ENCODE results near the gene NCK2. TPM values are rescaled to one million over a fixed set of nuclear protein-coding genes. Genes with fewer than 3 reads are reported as not detected.
"Not testable (repeated sequence)": the region's sequence is repeated elsewhere in the genome, so short reads cannot be mapped to it uniquely, and the experiment has no call there.

NCK2 gene
- total RNA-seq, 1 experiment from 2014 or later, result 19.9 TPM

DNA sequence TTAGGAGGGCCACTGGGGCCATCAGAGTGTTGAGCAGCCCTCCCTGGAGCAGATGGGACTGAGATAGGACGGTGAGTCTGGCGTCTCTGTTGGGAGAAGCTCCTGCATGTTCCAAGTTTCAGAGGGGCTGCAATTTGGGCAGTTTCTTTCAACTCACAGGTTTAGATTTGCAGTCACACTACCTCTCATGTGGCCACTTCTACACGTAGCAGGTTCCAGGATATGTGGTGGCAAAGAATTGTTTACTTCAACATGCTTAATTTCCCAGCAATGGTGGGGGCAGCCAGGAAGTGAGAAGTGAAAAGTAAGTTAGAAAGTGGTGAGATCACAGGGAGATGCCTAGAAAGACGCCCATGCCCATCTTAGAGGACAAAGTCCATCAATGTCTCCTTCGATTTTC lies 9.3 kb downstream of the NCK2 start:
- DNase-seq (ENCODE audit: extremely low read depth, low read depth), result no peak

DNA sequence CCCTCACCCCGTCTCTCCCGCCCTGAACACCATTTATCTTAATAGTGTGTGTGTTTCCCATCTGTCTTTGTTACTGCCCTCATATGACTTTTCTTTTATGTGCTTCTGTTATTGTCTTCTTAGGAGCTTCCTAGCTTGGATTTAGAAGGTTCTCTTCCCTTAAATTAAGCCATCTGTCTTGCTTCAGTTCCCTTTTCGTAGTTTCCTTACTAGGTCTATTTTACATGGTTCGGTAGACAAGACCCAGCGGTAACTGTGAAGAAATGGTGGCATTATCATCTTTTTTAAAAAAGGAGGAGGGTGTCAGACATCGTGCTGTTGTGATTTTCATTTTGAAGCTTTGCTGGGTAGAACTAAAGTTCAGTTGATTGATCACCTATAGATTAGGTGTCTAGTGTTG lies 10.3 kb downstream of the NCK2 start:
- no peak for DNase-seq (ENCODE audit: extremely low read depth, low read depth)

DNA sequence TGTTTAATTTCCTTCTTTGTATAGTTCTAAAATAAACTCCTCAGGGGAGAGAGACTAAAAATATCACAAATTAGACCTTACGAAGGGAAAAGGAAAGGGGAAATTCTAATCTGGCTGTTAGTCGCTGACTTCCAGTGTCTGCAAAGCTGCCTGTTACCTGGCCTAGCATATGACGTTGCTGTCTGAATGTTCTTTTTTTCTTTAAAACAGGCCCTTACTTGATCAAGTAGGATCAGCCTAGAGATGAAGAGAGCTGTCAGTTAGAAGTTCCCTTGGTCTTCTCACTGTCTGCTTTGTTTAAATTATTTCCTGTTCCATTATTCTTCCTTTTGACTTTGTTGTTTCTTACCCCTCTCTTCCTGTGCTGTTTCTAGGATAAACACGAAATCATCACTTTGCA lies 11.2 kb downstream of the NCK2 start:
- DNase-seq (ENCODE audit: extremely low read depth, low read depth), result no peak

DNA sequence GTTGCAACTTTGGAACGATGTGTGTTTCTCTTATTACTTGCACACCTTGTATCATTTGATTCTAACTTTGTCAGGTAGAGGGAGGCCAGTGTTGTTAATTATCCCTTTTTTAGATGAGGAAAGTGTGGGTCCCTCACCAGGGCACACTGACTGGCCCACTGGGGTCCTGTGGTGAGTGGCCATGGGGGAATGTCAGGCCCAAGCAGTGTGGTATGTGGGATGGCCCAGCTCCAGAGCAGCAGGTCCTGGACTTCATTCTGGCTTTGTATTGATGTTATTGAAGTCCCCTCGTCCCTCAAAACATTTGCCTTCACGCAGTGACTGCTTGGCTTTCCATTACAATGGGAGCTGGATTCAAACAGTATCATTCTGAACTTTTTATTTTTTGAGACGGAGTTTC lies 11.7 kb downstream of the NCK2 start:
- no peak for DNase-seq (ENCODE audit: extremely low read depth, low read depth)

DNA sequence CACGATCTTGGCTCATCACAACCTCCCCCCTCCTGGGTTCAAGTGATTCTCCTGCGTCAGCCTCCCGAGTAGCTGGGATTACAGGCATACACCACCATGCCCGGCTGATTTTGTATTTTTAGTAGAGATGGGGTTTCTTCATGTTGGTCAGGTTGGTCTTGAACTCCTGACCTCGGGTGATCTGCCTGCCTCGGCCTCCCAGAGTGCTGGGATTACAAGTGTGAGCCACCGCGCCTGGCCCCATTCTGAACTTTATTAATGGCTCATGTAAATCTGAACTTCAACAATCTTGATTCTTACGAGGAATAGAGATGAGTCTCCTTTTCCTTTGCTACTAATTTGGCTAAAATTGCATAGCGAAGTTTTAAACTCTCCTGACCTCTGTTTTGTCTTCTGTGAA lies 12.2 kb downstream of the NCK2 start:
- not testable (repeated sequence) for DNase-seq (ENCODE audit: extremely low read depth, low read depth)

DNA sequence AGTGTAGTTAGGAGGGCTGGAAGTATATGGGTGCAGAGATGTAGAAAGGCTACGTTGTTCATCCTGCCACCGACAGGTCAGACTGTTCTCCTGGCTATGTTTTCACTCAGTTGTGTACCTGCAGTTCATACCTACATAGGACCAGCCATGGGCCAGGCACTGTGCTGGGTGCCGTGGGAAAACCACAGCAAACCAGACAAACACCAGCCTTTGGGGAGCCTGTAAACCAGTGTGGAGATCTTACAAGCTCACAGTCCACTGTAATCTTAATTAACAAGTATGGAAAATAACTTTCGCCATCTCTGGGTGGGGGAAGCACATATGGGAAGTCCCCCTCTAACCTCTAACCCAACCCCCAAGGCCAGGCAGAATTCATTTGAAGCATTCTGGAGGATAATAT lies 12.7 kb downstream of the NCK2 start:
- DNase-seq (ENCODE audit: extremely low read depth, low read depth), result no peak

DNA sequence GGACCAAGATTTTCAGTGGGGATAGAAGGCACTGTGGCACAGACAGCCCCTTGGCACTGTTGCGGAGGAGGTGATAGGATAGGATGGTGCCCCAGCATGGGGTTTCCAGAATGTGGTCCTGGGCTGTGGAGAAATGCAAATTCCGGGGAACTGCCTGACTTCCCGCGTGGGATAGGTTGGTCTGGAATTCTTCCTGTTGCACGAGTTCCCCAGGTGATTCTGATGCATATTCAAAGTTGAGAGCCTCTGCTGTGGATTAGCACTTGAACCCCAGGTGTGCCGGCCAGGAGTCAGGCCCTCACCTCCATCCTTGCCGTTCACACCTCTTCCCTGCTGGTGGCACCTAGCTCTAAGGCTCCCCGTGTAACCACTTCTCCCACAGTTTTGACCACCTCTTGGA lies 15.5 kb downstream of the NCK2 start:
- DNase-seq (ENCODE audit: extremely low read depth, low read depth), result no peak

DNA sequence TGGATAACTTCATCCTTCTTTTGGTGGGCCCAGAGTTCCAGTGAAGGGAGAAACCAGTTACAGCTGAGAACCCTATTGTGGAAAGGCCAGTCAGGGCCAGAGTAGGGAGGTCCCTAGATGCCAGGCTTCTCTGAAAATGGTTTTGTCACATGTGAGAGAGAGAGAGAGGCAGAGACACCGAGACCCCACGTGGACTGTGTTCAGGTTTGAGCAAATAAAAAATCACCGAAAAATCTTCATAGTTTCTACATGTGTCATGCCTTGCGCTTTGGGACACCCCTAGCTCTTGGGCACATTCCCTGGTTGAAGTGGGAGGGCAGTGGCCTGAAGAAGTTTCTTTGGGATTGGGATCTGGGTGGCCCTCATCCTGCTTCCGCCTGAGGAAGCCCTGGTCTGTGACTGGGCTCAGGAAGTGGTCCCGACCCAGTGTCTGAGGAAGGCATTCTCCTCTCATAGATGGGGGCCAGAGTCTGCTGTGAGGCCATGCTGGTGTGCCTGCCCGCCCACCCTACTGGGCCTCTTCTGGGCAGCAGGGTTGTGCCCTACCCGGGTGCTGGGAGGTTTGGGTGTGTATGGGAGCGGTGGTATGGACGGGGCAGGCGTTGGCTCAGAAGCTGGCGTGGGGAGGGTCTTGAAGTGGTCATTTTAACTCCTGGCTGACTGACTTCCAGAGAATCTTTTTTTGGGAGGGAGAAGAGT lies 16.1 kb downstream of the NCK2 start:
- no peak for DNase-seq (ENCODE audit: extremely low read depth, low read depth)

DNA sequence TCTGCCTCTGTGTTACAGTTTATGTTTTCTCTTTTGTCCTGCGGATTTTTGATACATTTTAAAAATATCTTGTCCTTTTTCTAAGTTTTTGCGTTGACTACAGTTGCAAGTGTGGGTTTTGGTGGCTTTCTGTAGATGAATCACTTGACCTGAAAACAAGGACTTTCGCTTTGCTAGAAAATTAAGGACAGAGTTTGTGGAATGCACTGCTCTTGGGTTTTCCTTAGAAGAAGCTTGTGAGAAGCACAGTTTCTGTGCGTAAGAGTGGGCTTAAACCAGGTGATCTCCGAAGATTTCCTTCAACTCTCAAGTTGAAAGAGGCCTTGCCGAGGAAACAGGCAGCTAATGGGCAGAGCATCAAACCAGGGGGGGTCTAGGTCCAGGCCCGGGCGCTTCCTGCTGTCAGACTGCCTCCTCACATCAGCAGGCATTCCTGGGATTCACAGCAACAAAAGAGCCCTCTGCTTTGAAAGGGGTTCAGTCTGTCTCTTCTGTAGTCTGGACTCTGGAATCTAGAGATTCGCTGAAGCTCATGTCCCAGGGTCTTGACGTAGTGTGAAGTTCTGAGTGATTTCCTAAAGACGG lies 17.3 kb downstream of the NCK2 start:
- DNase-seq (ENCODE audit: extremely low read depth, low read depth), result no peak

DNA sequence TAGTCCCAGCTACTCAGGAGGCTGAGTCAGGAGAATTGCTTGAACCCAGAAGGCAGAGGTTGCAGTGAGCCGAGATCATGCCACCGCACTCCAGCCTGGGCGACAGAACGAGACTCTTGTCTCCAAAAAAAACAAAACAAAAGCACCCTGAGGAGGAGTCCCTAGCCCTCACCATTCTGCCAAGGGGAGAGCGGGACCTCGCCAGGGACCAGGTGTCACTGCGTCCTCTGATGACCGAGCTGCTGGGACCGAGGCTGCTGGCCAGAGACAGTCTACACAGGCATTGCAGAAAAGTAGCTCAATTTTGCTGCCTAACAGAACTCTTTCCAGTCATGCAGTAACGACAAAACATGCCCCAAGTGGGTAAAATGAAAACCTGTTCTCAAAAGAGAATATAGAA lies 18.4 kb downstream of the NCK2 start:
- DNase-seq (ENCODE audit: extremely low read depth, low read depth), result no peak

DNA sequence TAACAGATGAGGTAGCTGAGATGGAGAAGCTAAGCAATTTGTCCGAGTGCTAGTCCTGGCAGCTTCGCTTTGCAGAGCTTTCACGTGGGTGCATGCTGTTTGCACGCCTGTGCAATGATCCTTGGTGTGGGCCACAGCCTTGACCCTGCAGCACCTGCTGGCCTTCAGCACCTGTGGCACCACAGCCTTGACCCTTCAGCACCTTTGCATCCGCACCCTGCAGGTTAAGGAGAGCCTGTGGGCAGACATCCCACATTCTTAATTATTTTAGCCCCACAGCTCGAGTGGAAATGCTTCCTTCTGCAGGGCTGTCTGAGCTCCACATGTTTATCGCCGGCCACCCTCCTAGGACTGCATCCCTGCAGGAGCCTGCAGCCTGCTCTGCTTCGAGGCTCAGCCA lies 19.3 kb downstream of the NCK2 start:
- no peak for DNase-seq (ENCODE audit: extremely low read depth, low read depth)

DNA sequence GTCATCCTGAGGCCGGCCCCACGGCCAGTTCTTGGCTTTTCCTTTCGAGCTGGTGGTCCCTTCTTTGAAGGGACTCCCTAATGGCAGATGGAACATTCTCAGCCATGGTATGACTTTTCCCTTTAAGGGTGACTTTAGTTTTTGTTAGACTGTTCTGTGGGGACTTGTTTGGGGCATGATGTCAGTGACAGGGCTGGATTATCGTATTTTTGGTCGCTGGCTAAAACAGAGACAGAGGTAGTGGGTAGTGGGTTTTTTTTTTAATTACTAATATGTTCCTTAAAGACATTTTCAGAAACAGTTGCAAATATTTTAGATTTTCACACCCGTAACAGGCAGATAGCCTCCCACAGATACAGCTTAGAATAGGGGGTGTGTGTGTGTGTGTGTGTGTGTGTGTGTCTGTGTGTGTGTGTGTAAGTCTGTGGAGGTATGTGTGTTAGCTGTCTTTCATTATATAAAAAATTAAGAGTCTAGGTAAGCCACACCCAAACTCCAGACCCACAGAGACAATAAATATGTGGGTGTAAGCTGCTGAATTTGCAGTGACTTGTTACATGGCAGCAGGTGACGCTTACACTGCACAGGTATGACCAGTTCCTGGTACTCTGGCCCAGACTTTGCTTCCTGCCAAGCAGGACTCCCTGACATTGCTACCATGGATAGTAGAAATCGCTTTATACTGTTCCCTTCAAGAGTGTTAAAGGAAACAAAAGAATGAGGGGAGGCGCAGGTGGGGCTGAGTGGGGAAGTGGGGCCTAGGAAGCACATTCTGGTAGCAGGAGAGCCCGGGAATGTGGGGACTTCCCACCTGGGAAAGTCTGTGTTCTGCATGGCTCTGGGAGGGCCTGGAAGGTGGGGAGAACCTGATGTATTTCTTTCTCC lies 20.9 kb downstream of the NCK2 start:
- DNase-seq (ENCODE audit: extremely low read depth, low read depth), result no peak

DNA sequence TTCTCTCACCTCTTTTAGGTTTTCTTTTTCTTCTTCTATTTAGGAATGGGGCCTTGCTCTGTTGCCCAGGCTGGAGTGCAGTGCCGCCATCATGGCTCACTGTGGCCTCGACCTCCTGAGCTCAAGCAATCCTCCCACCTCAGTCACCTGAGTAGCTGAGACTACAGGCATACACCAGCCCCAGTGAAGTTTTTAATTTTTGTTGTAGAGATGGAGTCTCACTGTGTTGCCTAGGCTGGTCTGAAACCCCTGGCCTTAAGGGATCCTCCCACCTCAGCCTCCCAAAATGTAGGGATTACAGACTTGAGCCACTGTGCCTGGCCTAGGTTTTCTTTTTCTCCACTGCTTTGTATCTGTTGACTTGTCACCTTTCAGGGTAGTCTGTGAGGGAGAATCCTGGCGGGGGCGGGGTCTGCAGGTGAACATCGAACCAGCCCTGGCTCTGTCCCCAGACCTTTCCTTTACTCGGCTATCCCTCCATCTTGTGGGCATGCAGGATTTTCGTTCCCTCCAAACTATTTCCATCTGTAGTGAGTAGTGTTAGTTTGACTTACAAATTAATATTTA lies 21.7 kb downstream of the NCK2 start:
- DNase-seq (ENCODE audit: extremely low read depth, low read depth), result no peak

DNA sequence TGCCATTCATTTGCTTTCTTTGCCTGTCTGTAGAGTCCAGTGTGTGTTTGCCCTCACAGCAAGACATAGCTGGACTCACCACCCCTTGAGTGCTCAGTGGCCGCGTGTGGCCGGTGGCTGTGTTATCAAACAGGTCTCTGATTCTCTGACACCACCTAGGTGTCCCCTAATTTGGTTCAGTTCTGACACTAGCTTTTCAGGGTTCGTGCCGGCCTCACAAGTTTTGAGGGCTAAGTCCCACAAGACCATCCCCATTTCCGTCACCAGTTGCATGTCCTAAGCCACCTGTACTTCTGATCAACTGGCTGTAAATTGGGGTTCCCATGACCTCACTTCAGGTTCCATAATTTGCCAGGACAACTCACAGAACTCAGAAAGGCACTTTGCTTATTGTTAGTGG lies 23.5 kb downstream of the NCK2 start:
- no peak for DNase-seq (ENCODE audit: extremely low read depth, low read depth)

DNA sequence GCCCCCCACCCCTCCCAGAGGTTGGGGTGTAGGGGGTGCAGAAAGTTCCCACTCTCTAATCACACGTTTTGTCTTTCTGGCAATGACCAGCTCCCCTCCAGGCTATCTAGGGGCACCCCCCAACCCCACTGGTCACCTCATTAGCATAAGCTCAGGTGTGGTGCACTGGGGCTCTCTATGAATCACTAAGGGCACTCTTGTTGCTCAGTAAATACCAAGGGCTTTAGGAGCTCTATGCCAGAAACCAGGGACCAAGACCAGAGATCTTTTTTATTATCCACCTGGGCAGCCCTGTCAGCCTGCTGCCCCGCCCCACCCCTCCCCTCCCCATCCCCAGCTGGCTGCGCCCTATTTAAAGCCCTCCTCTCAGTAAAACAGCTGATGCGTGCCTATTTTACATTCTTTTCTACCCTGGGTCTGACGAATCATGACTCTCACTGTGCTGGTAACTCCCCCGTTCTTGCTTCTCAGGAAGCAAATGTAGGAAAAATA lies 24.3 kb downstream of the NCK2 start:
- DNase-seq (ENCODE audit: extremely low read depth, low read depth), result no peak

DNA sequence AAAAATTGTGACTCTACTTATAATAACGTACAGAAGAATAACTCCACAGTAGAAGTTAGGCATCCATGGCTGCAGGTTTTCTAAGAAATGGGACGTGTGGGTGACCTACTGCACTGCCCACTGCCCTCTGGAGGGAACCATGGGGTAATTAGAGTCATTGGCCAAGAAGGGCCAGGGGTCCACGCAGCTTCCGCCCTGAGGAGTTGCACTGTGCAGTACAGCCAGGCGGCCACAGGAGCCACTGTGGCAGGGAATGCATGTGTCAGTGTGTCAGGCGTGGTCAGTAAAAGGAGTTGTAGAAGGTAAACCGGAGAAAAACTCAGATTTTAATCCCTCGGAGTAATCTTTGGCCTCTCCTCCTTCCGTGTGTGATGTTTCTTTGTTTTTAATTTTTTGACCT lies 24.8 kb downstream of the NCK2 start:
- DNase-seq (ENCODE audit: extremely low read depth, low read depth), result no peak

DNA sequence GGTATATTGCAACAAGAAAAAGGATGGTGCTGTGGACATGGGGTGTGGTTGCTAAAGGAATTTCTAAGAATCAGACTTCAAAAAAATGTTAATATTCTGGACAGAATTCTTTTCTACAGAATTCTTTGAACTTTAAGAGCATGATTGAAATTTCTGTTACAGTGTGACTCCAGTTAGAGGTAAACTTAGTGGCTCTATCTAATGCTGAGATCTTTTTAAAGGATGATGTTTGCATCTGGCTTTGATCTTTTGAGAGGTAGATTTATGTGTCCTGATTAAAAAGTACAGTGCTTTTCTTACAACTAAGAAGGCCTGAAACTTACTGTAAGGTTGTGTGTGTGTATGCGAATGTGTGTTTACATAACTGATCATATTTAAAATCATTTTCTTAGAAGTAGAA lies 25.4 kb downstream of the NCK2 start:
- DNase-seq (ENCODE audit: extremely low read depth, low read depth), result no peak

DNA sequence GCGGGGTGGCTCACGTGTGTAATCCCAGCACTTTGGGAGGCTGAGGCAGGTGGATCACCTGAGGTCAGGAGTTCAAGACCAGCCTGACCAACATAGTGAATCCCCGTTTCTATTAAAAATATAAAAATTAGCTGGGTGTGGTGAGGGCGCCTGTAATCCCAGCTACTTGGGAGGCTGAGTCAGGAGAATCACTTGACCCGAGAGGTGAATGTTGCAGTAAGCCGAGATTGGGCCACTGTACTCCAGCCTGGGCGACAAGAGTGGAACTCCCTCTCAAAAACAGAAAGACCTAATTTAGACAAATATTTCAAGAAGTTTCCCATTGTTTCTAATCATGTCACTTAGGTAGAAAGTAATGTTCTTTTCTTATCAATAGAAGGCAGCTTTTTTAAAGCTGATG lies 26.6 kb downstream of the NCK2 start:
- DNase-seq (ENCODE audit: extremely low read depth, low read depth), result not testable (repeated sequence)

DNA sequence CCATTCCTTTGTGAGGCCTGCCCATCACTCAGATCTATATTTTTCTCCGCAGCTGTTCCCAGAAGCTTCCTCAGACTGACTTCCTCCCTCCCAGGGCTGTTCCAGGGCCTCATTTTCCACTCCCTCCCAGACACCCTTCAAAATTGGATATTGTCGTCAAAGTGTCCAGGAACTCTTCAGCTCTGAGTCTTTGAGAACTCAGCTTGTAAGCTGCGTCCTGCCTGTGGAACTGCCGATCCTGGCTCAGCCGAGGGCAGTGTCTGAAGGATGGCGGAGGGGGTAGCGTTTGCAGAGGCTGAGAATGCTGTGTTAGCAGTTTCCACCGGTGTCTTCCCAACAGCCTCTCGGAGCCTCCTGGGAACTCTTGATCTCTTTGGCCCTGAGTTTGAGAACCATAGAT lies 27.1 kb downstream of the NCK2 start:
- no peak for DNase-seq (ENCODE audit: extremely low read depth, low read depth)

DNA sequence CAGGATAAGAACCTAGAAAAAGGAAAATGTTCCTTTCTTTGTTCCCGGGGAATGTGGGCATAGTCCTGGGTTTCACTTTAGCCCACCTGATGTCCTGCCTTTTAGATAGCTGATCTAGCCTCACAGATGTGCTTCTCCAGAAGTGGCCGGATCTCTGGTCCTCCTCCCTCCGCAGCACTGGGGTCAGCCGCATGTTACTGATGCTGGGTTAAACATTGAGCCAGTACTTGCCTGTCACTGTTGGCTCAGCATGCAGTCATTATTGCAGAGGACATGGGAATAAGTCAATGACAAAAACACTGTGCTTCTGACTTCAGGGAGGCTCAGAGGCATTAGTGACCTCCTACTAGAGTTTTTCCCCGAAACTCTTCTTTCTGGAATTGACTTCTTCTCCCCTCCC lies 27.6 kb downstream of the NCK2 start:
- DNase-seq (ENCODE audit: extremely low read depth, low read depth), result no peak

DNA sequence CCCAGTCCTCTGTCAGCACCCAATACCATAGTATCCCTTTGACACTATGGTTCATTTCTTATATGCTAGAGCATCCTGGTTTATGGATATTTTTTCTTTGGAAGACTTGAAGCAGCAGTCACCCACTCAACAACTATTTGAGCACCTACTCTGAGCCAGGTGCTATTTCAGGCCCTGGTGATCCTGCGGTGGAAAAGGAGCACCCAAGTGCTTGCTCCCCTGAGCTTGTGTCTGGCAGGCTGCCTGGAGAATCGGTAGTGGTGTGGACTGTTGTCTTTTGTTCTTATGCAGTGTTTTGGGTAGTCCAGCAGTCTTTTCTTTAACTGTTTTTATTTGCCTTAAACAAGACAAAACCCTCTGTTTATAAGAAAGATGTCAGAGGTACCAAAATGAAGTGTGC lies 28.9 kb downstream of the NCK2 start:
- no peak for DNase-seq (ENCODE audit: extremely low read depth, low read depth)
